SK-N-SH treated with all-trans-retinoic acid at 6 μM for 48 hours (cell line): ENCODE data around the gene NPB.

ENCODE experiments used
- ATAC-seq: fragments of 200-7000 bp; cut with Tn5 transposase; 3 replicates; pipeline ENCODE4 v1.9.1; 2020; ENCODE audit warnings: mild to moderate bottlenecking, moderate library complexity
- ARNTL ChIP-seq: fragments of 450-650 bp; formaldehyde crosslinking; IDR thresholded peaks from 2 replicates; pipeline ENCODE4 v1.5.0; 2020; ENCODE audit warnings: low read depth, mild to moderate bottlenecking, moderate library complexity, borderline replicate concordance
- BACH2 ChIP-seq: fragments of 250-450 bp; sonication (Bioruptor Pico); IDR thresholded peaks from 2 replicates; pipeline ENCODE4 v1.9.0; 2021; ENCODE audit warnings: mild to moderate bottlenecking, borderline replicate concordance
- CREB5 ChIP-seq: fragments of 250-450 bp; sonication (Bioruptor Pico); IDR thresholded peaks from 2 replicates; pipeline ENCODE4 v1.5.1; 2020; ENCODE audit warnings: low read depth, mild to moderate bottlenecking, moderate library complexity
- CSDC2 ChIP-seq: fragments of 250-450 bp; sonication (Bioruptor Pico); IDR thresholded peaks from 2 replicates; pipeline ENCODE4 v1.5.0; 2020; ENCODE audit warnings: mild to moderate bottlenecking, moderate library complexity
- CSRNP3 ChIP-seq: fragments of 250-450 bp; sonication (Bioruptor Pico); IDR thresholded peaks from 2 replicates; pipeline ENCODE4 v1.5.1; 2021; ENCODE audit warnings: mild to moderate bottlenecking, moderate library complexity
- GLIS3 ChIP-seq: fragments of 250-450 bp; sonication (Bioruptor Pico); IDR thresholded peaks from 2 replicates; pipeline ENCODE4 v1.5.0; 2020; ENCODE audit warnings: mild to moderate bottlenecking, moderate library complexity
- ISL1 ChIP-seq: fragments of 250-450 bp; sonication (Bioruptor Pico); IDR thresholded peaks from 2 replicates; pipeline ENCODE4 v2.1.2; 2022; ENCODE audit warnings: mild to moderate bottlenecking, moderate library complexity
- OSR1 ChIP-seq: fragments of 250-450 bp; sonication (Bioruptor Pico); IDR thresholded peaks from 2 replicates; pipeline ENCODE4 v1.8.0; 2022; ENCODE audit warnings: moderate library complexity, mild to moderate bottlenecking, inconsistent platforms
- PATZ1 ChIP-seq: fragments of 250-450 bp; sonication (Bioruptor Pico); IDR thresholded peaks from 2 replicates; pipeline ENCODE4 v1.8.0; 2020; ENCODE audit warnings: mild to moderate bottlenecking, moderate library complexity, borderline replicate concordance
- POU6F1 ChIP-seq: fragments of 250-450 bp; sonication (Bioruptor Pico); IDR thresholded peaks from 2 replicates; pipeline ENCODE4 v1.8.0; 2021; ENCODE audit warnings: low read depth, mild to moderate bottlenecking, moderate library complexity, borderline replicate concordance
- RARB ChIP-seq: fragments of 250-450 bp; sonication (Bioruptor Pico); IDR thresholded peaks from 2 replicates; pipeline ENCODE4 v1.8.0; 2021; ENCODE audit warnings: mild to moderate bottlenecking, moderate library complexity
- SNAI2 ChIP-seq: fragments of 250-450 bp; sonication (Bioruptor Pico); IDR thresholded peaks from 2 replicates; pipeline ENCODE4 v1.5.0; 2020; ENCODE audit warnings: mild to moderate bottlenecking, moderate library complexity
- TCF4 ChIP-seq: fragments of 250-450 bp; sonication (Bioruptor Pico); IDR thresholded peaks from 2 replicates; pipeline ENCODE4 v1.8.0; 2021; ENCODE audit warnings: mild to moderate bottlenecking, moderate library complexity, borderline replicate concordance
- TOX ChIP-seq: fragments of 250-450 bp; sonication (Bioruptor Pico); IDR thresholded peaks from 2 replicates; pipeline ENCODE4 v1.8.0; 2021; ENCODE audit warnings: mild to moderate bottlenecking, moderate library complexity, borderline replicate concordance
- TSHZ2 ChIP-seq: fragments of 250-450 bp; sonication (Bioruptor Pico); IDR thresholded peaks from 2 replicates; pipeline ENCODE4 v1.5.0; 2020; ENCODE audit warnings: mild to moderate bottlenecking, moderate library complexity
- ZC3H10 ChIP-seq: fragments of 250-450 bp; sonication (Bioruptor Pico); IDR thresholded peaks from 2 replicates; pipeline ENCODE4 v1.5.1; 2021; ENCODE audit warnings: mild to moderate bottlenecking, moderate library complexity
- ZFP3 ChIP-seq: fragments of 250-450 bp; sonication (Bioruptor Pico); IDR thresholded peaks from 2 replicates; pipeline ENCODE4 v1.5.0; 2020; ENCODE audit warnings: mild to moderate bottlenecking, moderate library complexity
- ZFP30 ChIP-seq: fragments of 450-650 bp; formaldehyde crosslinking; IDR thresholded peaks from 2 replicates; pipeline ENCODE4 v1.5.0; 2022; ENCODE audit warnings: mild to moderate bottlenecking, moderate library complexity
- ZNF565 ChIP-seq: fragments of 450-650 bp; formaldehyde crosslinking; conservative IDR thresholded peaks from 2 replicates; pipeline ENCODE4 v1.5.0; 2020; ENCODE audit warnings: low read depth, mild to moderate bottlenecking, moderate library complexity
- ZNF70 ChIP-seq: fragments of 450-650 bp; formaldehyde crosslinking; IDR thresholded peaks from 2 replicates; pipeline ENCODE4 v1.5.0; 2020; ENCODE audit warnings: mild to moderate bottlenecking, moderate library complexity
- ZNF8 ChIP-seq: fragments of 450-650 bp; formaldehyde crosslinking; IDR thresholded peaks from 2 replicates; pipeline ENCODE4 v1.5.0; 2020; ENCODE audit warnings: mild to moderate bottlenecking, moderate library complexity

NPB gene

GRCh38 chr17:81928544-81929252 lies 26.7 kb downstream of the NPB start:
- TF ChIP-seq RARB (no peak), SNAI2 (CRISPR knock-in tag) (no peak), TSHZ2 (no peak), ISL1 (CRISPR knock-in tag) (no peak), BACH2 (CRISPR knock-in tag) (no peak), ZC3H10 (no peak), ZFP3 (CRISPR knock-in tag) (no peak), PATZ1 (CRISPR knock-in tag) (no peak), POU6F1 (no peak), OSR1 (CRISPR knock-in tag) (no peak), TOX (no peak), CREB5 (no peak), ZNF70 (CRISPR knock-in tag) (no peak), TCF4 (CRISPR knock-in tag) (no peak), ZNF565 (no peak), CSRNP3 (CRISPR knock-in tag) (no peak), ZNF8 (CRISPR knock-in tag) (no peak), ZFP30 (CRISPR knock-in tag) (no peak), ARNTL (CRISPR knock-in tag) (no peak)

GRCh38 chr17:81929253-81930141 lies 27.5 kb downstream of the NPB start:
- ATAC-seq = no peak
- TF ChIP-seq CREB5 (no peak), POU6F1 (no peak), ZNF70 (CRISPR knock-in tag) (no peak), CSDC2 (CRISPR knock-in tag) (no peak), TSHZ2 (no peak), ZFP3 (CRISPR knock-in tag) (no peak), ZC3H10 (no peak), ISL1 (CRISPR knock-in tag) (no peak), RARB (no peak), TOX (no peak), GLIS3 (CRISPR knock-in tag) (no peak), ARNTL (CRISPR knock-in tag) (no peak)

More at GRCh38 chr17:81928544-81929252, 26.7 kb downstream of the NPB start:
- peak; percentile 6 for ATAC-seq
